Activated T-cell treated with anti-CD3 and anti-CD28 coated beads for 48 hours (primary cell): ENCODE results near the gene COPZ1.
"Not testable (repeated sequence)": the region's sequence is repeated elsewhere in the genome, so short reads cannot be mapped to it uniquely, and the experiment has no call there.

Experiments
- DNase-seq: peaks from one replicate; pipeline ENCODE4 v3.0.0-alpha.2; 2020; ENCODE audit warnings: low read depth

The COPZ1 gene, protein sequence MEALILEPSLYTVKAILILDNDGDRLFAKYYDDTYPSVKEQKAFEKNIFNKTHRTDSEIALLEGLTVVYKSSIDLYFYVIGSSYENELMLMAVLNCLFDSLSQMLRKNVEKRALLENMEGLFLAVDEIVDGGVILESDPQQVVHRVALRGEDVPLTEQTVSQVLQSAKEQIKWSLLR

DNA sequence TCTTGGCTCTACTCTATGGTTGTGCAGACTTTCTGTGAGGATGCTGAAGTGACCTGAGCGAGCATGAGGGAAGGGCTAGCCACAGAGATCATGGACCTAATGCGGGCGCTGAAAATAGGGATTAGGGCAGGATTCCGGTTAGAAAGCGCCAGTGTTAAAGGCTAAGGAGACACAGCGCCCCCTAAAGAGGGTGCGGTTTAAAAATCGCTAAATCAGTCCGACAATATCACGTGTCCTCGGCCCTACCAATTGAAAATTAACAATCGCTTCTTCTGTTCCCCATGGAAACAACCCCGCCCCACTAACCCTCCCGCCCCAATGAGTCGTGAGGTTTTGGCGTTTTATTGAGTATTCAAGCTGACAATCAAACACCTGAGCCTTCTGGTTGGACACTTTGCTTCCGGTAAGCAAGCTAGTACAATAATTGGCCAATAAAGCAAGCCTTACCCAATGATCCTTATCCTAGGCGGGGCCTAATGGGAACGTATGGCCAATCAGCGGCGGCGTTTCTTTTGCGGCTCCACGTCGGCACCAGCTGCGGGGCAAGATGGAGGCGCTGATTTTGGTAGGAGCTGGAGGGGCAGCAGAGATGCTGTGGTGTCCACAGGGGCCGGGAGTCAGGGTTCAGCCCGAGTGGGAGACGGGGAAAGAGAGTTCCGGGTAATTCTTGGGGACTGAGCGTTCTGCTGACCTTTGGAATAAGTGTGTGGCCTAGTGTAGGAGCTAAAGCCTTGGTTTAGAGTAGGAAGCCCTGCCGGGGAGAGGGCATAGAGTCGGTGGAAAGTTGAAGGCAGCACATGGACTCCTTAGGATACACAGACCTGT lies at the start of gene COPZ1:
COPZ1 (plus strand) TSS at position 515 of the 825 bp plus-strand sequence; CDS start at position 548, 33 bp downstream.
- DNase-seq = peak; percentile 85

DNA sequence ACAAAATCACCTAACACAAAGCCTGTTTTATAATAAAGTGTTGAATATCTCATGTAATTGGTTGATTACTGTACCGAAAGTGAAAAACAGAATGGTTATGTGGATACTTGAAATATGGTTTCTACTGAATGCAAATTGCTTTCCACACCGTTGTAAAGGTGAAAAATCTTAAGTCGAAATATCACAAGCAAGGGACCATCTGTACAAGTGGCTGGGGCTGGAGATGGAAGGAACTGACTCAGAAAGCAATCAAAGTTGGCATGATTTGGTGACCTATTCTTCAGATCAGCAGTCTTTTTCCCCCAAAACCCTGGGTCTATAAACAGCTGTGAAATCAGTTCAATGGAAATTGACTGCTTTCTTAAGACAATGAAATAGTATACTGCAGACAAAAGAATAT lies 48.6 kb upstream of the COPZ1 start:
- DNase-seq = no peak

DNA sequence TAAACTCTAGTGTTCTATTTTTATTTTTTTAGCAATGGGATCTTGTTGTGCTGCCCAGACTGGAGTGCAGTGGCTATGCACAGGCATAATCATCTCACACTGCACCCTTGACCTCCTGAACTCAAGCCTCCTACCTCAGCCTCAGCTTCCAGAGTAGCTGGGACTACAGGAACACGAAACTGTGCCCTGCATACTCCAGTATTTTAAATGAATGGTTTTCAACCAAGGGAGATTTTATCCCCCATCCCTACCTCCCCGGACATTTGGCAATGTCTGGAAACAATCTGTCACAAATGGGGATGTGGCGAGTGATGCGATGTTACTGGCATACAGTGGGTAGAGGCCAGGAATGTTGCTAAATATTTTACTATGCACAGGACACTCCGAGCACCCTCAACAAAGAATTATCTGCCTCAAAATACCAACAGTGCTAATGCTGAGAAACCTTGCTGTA lies 47.1 kb upstream of the COPZ1 start:
- no peak for DNase-seq

DNA sequence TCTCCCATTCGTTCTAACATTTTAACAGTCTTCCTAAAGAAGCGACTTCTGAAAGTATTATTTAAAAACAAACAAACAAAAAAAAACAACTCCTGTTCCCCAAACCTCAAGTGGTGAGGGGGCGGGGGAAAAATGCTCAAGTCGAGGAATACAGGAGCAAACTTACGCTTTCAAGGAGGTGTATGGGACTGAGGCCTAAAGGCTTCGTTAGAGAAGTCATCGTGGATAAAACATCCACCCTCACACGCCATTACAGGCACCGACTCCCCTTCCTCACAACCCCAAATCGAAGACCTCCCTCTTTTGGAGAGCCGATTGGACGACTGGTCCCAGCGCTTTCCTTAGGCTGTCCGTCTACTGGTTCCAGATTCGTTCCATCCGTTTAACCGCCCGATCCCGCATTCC lies 45.7 kb upstream of the COPZ1 start:
- no peak for DNase-seq

DNA sequence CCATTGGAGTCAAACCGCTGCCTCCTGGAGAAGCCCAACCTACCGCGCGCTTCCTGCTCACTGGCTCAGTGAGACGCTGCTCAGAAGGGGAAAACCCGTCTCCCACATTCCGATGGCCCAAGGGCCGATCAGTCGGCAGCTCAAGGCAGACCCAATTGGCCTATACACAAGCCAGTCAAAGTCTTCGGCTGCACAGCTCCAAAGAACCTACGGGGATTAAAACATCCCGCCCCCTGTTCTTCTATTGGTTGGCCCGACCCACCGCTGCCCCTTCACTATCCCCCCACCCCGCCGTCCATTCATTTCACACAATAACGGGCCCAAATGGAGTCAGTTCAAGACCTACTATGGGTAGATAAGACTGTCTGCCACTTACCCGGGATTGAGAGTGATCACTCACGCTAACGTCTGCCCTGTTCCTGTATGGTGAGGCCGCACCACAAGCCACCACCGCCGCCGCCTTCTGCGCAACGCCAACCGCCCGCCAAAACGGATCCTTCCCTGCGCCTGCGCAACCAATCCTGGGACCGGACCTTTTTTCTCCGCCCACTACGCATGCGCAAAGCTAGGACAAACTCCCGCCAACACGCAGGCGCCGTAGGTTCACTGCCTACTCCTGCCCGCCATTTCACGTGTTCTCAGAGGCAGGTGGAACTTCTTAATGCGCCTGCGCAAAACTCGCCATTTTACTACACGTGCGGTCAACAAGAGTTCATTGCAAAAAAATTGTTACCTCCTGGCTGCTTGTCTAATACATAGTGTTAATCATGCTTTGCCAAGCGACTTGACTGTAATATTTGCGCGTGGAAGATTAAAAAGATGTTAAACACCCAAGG lies 45.1 kb upstream of the COPZ1 start, which contains the start of gene CBX5:
CBX5 (minus strand) TSS at position 491 of the 836 bp plus-strand sequence. CDS start 22,472 bp downstream, outside the sequence.
- peak; percentile 98 for DNase-seq

DNA sequence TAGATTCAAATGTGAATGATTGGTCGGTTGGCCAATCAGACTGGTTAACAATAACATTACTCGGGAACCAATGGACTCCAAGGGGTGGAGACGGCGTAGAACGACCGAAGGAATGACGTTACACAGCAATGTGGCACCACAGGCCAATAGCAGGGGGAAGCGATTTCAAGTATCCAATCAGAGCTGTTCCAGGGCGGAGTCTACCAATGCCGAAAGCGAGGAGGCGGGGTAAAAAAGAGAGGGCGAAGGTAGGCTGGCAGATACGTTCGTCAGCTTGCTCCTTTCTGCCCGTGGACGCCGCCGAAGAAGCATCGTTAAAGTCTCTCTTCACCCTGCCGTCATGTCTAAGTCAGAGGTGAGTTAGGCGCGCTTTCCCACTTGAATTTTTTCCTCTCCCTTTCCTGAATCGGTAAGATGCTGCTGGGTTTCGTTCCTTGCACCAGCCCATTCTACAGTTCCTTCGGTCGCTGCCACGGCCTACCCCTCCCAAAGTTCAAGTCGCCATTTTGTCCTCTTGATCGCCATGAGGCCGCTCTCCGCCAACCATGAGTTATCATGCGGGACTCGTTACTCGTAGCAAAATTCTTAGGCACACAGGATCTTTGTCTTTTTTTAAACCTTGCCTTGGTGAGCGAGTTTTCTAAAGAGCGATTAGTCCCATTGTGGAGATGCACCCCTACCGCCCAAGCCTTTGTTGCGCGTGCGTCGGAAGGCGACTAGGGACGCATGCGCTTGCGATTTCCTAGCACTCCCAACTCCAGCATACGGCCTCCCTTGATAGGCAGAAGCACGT lies 44.3 kb upstream of the COPZ1 start, which contains the start of gene HNRNPA1:
HNRNPA1 (plus strand) TSS at position 259 of the 793 bp plus-strand sequence; CDS start at position 341, 82 bp downstream.
- peak; percentile 87 for DNase-seq

DNA sequence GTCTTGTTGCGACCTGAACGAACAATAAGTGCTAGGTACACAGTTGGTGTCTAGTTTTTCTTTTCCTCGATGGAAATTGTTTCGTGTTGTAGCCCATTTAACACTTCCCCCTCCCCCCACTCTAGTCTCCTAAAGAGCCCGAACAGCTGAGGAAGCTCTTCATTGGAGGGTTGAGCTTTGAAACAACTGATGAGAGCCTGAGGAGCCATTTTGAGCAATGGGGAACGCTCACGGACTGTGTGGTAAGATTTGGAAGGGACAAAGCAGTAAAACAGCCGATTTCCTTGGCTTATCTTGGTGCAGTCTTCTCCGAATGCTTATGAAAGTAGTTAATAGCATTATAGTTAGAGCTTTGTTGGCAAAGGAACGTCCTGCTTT lies 43.7 kb upstream of the COPZ1 start:
- not testable (repeated sequence) for DNase-seq

DNA sequence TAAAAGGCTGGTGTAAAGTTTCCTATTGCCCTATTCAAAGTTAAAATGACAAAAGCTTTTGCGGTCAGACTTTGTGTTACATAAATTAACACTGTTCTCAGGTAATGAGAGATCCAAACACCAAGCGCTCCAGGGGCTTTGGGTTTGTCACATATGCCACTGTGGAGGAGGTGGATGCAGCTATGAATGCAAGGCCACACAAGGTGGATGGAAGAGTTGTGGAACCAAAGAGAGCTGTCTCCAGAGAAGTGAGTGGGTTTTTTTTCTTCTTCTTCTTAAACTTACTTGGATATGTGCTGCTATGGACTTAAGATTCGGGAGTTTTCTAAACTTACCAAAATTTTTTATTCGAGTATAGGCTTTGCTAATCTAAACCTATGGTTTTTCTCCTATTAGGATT lies 43.2 kb upstream of the COPZ1 start:
- not testable (repeated sequence) for DNase-seq

DNA sequence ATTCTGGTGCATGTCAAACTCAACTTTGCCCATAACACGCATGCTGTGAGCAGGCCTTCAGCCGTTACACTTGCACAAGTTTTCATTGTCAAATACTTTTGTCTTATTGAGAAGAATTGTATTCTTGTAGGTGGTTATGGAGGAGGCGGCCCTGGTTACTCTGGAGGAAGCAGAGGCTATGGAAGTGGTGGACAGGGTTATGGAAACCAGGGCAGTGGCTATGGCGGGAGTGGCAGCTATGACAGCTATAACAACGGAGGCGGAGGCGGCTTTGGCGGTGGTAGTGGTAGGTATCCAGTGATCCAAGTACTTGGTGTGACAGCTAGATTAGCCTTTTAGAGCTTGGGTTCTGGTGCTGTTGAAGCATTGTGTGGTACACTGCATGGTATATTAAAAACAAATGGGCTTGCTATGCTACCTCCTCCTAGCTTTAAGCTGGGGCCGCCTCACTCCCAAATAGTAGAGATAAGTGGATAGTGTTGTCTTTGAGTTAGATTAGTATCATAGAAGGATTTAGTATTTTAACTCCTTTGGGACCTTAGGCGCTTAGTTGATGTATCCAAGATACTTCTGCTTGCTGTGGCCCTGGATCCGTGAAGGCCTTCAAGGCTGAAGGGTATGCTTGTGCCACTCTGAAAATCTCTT lies 41.9 kb upstream of the COPZ1 start:
- no peak for DNase-seq

DNA sequence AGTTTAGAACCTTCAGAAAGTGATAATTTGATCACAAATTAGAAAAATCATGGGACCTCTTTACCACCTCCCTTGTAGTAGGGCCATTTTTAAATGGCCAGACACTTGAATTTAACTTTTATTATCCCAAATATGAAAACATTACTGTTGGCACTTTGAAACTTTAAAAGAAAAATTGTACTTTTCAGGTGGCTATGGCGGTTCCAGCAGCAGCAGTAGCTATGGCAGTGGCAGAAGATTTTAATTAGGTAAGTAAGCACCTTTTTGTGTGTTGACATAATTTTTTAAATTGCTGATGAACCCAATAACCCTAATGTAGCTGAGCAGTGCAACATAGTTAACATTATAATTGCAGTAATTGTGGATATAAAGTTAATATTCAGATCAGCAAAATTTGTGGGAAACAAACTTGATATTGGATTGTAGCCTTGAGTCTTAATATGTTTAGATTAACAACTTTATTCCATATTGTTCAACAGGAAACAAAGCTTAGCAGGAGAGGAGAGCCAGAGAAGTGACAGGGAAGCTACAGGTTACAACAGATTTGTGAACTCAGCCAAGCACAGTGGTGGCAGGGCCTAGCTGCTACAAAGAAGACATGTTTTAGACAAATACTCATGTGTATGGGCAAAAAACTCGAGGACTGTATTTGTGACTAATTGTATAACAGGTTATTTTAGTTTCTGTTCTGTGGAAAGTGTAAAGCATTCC lies 40.7 kb upstream of the COPZ1 start:
- not testable (repeated sequence) for DNase-seq

DNA sequence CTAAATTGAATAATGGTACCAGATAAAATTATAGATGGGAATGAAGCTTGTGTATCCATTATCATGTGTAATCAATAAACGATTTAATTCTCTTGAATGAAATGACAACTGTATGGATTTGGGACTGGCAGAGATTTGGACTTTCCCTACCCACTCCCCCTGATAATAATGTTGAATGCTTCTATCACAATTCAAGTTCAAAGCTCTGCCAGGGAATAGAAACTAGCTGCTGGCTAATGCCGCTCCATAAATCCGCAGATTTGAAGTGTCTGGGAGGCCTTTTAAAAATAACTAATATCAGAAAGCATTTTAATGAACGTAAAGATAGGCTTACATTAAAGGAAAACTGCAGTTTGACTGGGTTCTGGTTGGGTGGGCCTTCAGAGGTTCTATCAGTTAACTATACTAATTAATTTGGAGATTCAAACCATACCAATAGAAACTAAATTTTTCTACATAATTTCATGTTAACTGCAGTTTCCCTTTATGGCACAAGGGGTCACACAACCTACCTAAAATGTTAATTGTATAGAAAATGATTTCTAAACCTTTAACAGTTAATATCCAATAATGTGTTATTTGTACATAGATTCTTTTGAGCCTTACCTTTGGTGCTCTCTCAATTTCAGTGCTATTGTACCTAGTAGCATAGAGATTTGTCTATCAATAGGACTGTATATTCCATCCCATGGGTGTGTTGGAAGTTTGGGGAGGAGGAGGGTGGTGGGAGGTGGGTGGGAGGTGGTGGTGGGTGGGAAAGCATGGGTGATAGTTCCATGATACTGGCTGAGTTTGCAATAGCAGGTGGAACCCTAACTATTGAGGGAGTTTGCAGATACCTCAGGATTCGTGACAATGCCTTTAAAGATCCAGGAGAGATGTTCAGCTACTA lies 39.5 kb upstream of the COPZ1 start:
- no peak for DNase-seq

DNA sequence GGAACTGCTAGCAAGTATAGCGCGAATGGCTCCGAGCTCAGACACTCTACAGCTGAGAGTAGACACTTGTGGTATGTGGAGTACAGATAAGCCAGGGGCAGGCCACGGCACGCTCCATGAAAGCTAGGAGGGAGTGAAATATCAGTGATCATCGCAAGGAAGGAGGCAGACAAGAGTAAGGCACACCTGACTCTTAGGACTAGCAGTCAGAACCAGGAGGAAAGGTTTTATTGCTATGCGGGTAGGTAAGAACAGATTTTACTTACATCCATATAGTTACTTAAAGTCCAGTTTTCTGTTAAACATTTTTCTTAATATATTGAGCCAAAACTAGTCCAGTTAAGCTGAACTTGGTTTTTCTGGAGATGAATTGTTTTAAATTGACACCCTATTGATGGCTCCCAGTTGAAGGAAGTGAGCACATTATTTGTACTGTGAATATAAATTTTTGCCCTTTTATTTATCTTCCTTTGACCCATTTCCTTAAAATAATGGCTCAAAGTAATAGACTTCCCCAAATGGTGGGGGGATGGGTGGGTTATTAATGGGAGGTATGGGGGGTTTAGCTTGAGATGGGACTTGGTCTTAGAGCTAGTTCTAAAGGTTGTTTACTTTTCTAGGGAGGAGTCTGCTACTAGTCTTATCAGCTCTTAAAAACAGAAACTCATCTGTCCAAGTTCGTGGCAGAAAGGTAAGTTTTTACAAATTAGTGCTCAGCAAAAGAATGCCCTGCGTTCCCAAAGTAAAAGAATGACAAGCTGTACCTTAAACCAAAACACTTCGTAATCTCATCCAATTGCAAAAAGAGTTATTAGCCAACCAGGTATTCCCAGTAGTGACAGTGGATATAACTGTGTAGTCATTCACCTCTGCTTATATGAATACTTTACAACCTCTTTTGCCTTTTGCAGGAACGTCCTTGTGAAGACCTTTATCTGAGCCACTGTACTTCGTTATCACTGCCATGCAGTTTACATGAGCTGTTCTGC lies 38.6 kb upstream of the COPZ1 start:
- no peak for DNase-seq

DNA sequence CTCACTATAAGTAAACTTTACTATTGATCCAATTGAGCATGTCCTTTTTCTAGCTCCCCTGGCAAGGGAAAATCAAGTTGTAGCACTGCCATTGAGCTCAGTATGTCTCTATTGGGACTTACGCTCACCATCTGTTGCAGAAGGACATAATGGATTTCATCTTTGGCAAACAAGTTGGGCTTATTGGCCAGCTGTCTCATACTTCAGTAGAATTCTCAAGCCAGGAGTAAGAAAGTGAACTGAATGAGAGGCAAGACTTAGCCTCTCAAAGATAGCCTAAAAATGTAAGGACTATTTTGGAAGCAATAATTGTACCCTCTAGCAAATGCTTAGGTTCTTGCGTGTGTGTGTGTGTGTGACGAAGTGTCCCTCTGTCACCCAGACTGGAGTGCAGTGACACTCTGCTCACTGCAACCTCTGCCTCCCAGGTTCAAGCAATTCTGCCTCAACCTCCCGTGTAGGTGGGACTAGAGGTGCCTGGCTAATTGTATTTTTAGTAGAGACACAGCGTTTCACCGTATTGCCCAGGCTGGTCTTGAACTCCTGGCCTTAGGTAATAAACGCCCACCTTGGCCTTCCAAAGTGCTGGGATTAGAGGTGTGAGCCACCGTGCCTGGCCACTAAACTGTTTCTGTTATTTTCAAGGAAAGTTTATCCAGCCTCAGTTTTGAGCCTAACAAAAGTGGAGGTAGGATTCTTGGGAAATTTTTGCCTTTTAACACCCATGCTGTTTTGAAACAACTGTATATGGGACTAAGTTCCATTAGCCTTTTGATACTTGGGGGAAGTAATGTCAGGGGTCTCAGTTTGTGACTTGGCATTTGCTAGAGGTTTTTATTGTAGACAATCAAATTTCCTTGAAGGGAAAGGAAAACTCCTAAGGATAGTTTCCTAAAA lies 37.4 kb upstream of the COPZ1 start:
- no peak for DNase-seq

DNA sequence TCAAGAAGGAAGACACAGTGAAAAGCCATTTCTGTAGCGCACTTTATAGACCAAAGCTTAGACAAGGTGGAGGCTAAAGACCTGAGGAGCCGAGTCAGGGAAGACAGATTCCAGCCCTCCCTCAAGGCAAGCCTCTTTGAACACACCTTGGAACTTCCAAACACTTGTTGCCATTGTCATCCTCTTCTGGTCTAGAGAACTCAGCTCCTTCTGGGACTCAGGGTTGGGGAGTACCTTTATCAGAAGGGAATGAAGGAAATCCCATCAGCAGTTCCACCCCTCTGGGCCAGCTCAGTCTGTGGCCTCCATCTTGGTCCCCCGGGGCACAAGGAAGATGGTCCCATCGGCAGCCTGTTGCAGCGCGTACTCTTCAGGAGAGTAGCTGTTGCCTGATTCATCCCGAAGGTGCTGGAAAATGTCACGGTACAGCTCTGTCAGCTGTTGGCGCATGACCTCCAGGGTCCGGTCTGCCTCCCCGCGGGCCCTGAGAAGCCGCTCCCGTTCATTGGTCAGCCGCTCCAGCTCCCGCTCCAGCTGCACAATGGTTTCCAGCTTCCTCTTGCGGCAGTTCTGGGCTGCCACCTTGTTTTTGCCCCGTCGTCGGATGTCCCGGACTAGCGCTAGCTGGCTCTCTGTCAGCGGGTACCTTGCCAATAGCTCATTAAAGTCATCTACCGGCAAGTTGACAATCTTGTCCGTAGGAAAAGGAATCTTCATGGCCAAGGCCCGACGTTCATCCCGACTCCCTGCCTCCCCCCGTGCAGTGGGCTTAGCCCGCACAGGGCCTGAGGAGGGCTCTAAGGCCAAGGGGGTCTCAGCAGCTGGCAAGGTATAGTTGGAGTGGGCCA lies 32.6 kb upstream of the COPZ1 start:
- no peak for DNase-seq

DNA sequence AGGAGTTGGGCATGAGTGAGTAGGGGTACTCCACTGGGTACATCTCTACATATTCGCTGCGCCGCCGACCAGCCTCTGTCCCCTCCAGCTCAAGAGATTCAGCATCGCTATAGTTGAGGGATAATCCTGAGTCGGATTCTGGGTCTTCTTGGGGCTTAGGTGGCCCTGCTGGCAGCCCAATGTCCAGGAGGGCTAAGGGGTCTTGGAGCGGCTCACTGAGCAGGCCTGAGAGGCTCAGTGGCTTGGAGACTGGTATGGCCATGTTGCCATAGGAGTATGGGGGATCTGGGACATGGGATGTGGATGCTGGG lies 32.0 kb upstream of the COPZ1 start:
- no peak for DNase-seq
